ENCODE data around the gene OR11L1. TPM values are rescaled to one million over a fixed set of nuclear protein-coding genes. Genes with fewer than 3 reads are reported as not detected.

Gene OR11L1
- total RNA-seq, 3 donors from 2014 or later = not detected

DNA sequence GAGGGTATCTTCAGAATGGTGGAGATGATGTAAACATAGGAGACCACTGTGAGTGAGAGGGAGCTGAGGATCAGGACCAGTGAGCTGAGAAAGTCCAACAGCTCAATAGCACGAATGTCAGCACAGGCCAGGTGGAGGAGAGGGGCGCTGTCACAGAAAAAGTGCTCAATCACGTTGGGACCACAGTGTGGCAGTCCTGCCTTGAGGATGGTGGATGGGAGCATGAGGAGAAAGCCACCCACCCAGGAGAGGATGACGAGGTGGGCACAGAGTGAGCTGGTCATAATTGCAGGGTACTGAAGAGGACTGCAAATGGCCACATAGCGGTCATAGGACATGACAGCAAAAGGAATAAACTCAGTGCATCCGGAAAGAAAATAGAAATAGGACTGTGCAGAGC is 8.1 kb downstream of the OR11L1 start:
- no peak for ATAC-seq

GRCh38 chr1:247829656-247830055 is 12.0 kb downstream of the OR11L1 start:
- DNase-seq = no peak
- Histone ChIP-seq H3K4me1 (ENCODE audit: low read depth) (no peaks in the 10 kb centered on the region), H3K4me3 (no peak overlapping the region), H3K9me3 (no peaks in the 10 kb centered on the region), H3K36me3 (ENCODE audit: low read depth) (no peaks in the 10 kb centered on the region)
- no peak for TF ChIP-seq CTCF (IDR thresholded peaks at IDR 0.05)
- ATAC-seq = no peak
- intact Hi-C loops (cut with DNase I, micrococcal nuclease) = loop anchor here in 1 of 2 donors (10.0 kb wide), 1 partner anchor 75 kb away; no protein-coding TSS in a partner anchor

More for the DNA sequence above, 8.1 kb downstream of the OR11L1 start:
- intact Hi-C loops (cut with DNase I, micrococcal nuclease) = loop anchor here in 1 of 2 donors (10.0 kb wide), 1 partner anchor 71 kb away; no protein-coding TSS in a partner anchor
- H3K36me3 ChIP-seq (ENCODE audit: low read depth) = no peaks in the 10 kb centered on the region
- no peaks in the 10 kb centered on the region for H3K4me1 ChIP-seq (ENCODE audit: low read depth)
- peaks cover 2% of the 10 kb centered on the region for H3K9me3 ChIP-seq
- no peak for TF ChIP-seq CTCF (IDR thresholded peaks at IDR 0.05)
- no peak overlapping the region for H3K4me3 ChIP-seq
- DNase-seq = no peak

- TF ChIP-seq CTCF (IDR thresholded peaks at IDR 0.05) = no peak
- no peak for ATAC-seq
- Histone ChIP-seq H3K9me3 (no peaks in the 10 kb centered on the region), H3K4me3 (no peak overlapping the region), H3K36me3 (ENCODE audit: low read depth) (no peaks in the 10 kb centered on the region), H3K4me1 (ENCODE audit: low read depth) (no peaks in the 10 kb centered on the region)
- intact Hi-C loops (cut with DNase I, micrococcal nuclease) = no loop called here
- no peak for DNase-seq
These were observed 16.3 kb downstream of the OR11L1 start for GRCh38 chr1:247825362-247825761.

GRCh38 chr1:247824023-247824422 is 17.7 kb downstream of the OR11L1 start, which contains the start of gene OR14A16:
Gene OR14A16 (minus strand): TSS chr1:247824119. CDS start chr1:247815729, 8,390 bp downstream.
- H3K36me3 ChIP-seq (ENCODE audit: low read depth) = no peaks in the 10 kb centered on the region
- ATAC-seq = peak; percentile 56
- no peak for TF ChIP-seq CTCF (IDR thresholded peaks at IDR 0.05)
- DNase-seq = no peak
- H3K4me3 ChIP-seq = no peak within 1 kb of the TSS
- no peaks in the 10 kb centered on the region for H3K4me1 ChIP-seq (ENCODE audit: low read depth)
- no peaks in the 10 kb centered on the region for H3K9me3 ChIP-seq
- intact Hi-C loops (cut with DNase I, micrococcal nuclease) = no loop called here

- intact Hi-C loops (cut with DNase I, micrococcal nuclease) = no loop called here
- TF ChIP-seq CTCF (IDR thresholded peaks at IDR 0.05) = no peak
- Histone ChIP-seq H3K4me3 (no peak overlapping the region), H3K4me1 (ENCODE audit: low read depth) (no peaks in the 10 kb centered on the region), H3K36me3 (ENCODE audit: low read depth) (no peaks in the 10 kb centered on the region), H3K9me3 (no peaks in the 10 kb centered on the region)
- DNase-seq (no peak), ATAC-seq (no peak)
These were observed 19.6 kb downstream of the OR11L1 start for GRCh38 chr1:247822060-247822459.

DNA sequence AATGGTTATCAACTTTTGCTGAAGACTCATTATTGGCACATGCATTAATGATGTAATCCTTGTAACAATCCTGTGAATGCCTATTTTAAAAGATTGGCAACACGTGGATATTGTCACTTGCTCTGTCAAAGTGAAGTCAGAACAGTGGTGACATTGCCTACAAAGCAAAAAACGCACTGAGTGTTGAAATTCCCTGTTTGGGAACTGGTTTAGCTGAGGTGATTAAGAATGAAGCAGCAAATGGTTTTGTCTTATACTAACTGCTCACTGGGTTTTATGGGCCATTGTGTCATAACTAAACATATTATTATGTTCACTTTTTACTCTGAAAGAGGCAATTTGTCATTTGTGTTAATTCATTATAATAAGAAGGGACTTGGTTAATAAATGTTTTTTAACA is 29.1 kb downstream of the OR11L1 start:
- no peak for DNase-seq
- no peak overlapping the region for H3K4me3 ChIP-seq
- H3K9me3 ChIP-seq = peaks cover 2% of the 10 kb centered on the region
- intact Hi-C loops (cut with DNase I, micrococcal nuclease) = no loop called here
- ATAC-seq = no peak
- no peaks in the 10 kb centered on the region for H3K36me3 ChIP-seq (ENCODE audit: low read depth)
- no peak for TF ChIP-seq CTCF (IDR thresholded peaks at IDR 0.05)
- no peaks in the 10 kb centered on the region for H3K4me1 ChIP-seq (ENCODE audit: low read depth)
